ENCODE results near the gene BRAP. TPM values are rescaled to one million over a fixed set of nuclear protein-coding genes. Genes with fewer than 3 reads are reported as not detected.

The BRAP gene
- total RNA-seq, 1 experiment from 2014 or later: 18.3 TPM

DNA sequence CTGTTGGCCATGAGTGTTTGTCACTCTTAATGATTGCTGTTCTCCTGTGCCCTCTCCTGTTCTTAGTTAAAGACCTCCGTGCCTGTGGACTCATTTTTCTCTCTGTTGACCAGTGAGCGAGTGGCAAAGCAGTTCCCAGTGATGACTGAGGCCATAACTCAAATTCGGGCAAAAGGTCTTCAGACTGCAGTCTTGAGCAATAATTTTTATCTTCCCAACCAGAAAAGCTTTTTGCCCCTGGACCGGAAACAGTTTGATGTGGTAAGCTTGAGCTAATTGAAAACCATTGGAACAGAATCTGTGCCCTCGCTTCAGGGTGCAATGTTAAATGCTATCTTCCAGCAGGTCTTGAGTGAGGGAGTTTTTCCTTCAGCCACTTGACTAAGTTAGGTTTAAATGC lies 19.9 kb upstream of the BRAP start:
- H3K36me3 Mint-ChIP-seq: peaks cover 29% of the 10 kb centered on the region
- H3K27ac Mint-ChIP-seq: no peak overlapping the region
- DNase-seq (ENCODE audit: low spot score) (no peak), ATAC-seq (no peak)
- H3K4me3 Mint-ChIP-seq: no peak overlapping the region
- no peaks in the 10 kb centered on the region for H3K27me3 Mint-ChIP-seq (ENCODE audit: low read depth)
- H3K9me3 Mint-ChIP-seq: no peaks in the 10 kb centered on the region
- CTCF ChIA-PET: no interaction called here
- TF ChIP-seq JUN (CRISPR knock-in tag; IDR thresholded peaks at IDR 0.05): no peak
- POLR2A ChIA-PET: no interaction called here
- no peaks in the 10 kb centered on the region for H3K4me1 Mint-ChIP-seq

DNA sequence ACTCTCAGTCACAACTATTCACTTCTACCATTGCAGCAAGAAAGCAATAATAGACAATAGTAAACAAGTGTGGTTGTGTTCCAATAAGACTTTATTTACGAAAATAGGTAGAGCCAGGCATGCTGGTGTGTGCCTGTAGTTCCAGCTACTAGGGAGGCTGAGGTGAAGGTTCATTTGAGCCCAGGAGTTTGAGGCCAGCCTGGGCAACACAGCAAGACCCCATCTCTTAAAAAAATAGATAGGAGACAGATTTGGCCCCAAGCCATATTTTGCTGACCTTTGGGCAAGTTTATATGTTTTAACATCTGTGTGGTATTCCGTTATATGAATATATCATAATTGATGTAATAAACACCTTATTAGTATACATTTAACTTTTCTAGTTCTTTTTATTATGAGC lies 14.2 kb upstream of the BRAP start:
- no peak overlapping the region for H3K4me3 Mint-ChIP-seq
- H3K27ac Mint-ChIP-seq: no peak overlapping the region
- H3K36me3 Mint-ChIP-seq: peaks cover 40% of the 10 kb centered on the region
- no peaks in the 10 kb centered on the region for H3K4me1 Mint-ChIP-seq
- no peak for DNase-seq (ENCODE audit: low spot score)
- ATAC-seq: no peak
- H3K9me3 Mint-ChIP-seq: no peaks in the 10 kb centered on the region
- TF ChIP-seq, protein P1, sequence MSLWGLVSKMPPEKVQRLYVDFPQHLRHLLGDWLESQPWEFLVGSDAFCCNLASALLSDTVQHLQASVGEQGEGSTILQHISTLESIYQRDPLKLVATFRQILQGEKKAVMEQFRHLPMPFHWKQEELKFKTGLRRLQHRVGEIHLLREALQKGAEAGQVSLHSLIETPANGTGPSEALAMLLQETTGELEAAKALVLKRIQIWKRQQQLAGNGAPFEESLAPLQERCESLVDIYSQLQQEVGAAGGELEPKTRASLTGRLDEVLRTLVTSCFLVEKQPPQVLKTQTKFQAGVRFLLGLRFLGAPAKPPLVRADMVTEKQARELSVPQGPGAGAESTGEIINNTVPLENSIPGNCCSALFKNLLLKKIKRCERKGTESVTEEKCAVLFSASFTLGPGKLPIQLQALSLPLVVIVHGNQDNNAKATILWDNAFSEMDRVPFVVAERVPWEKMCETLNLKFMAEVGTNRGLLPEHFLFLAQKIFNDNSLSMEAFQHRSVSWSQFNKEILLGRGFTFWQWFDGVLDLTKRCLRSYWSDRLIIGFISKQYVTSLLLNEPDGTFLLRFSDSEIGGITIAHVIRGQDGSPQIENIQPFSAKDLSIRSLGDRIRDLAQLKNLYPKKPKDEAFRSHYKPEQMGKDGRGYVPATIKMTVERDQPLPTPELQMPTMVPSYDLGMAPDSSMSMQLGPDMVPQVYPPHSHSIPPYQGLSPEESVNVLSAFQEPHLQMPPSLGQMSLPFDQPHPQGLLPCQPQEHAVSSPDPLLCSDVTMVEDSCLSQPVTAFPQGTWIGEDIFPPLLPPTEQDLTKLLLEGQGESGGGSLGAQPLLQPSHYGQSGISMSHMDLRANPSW (CRISPR knock-in tag; conservative IDR thresholded peaks at IDR 0.05; ENCODE audit: low read depth): no peak
- TF ChIP-seq TEAD4 (CRISPR knock-in tag; IDR thresholded peaks at IDR 0.05) (no peak), CREM (CRISPR knock-in tag; IDR thresholded peaks at IDR 0.05) (no peak), MAX (CRISPR knock-in tag; IDR thresholded peaks at IDR 0.05) (no peak), ELF4 (CRISPR knock-in tag; IDR thresholded peaks at IDR 0.05; ENCODE audit: low read depth) (no peak), OVOL2 (CRISPR knock-in tag; IDR thresholded peaks at IDR 0.05; ENCODE audit: borderline replicate concordance) (no peak)
- TF ChIP-seq, protein P2, sequence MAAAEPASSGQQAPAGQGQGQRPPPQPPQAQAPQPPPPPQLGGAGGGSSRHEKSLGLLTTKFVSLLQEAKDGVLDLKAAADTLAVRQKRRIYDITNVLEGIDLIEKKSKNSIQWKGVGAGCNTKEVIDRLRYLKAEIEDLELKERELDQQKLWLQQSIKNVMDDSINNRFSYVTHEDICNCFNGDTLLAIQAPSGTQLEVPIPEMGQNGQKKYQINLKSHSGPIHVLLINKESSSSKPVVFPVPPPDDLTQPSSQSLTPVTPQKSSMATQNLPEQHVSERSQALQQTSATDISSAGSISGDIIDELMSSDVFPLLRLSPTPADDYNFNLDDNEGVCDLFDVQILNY (CRISPR knock-in tag; IDR thresholded peaks at IDR 0.05): no peak
- TF ChIP-seq, protein P3, sequence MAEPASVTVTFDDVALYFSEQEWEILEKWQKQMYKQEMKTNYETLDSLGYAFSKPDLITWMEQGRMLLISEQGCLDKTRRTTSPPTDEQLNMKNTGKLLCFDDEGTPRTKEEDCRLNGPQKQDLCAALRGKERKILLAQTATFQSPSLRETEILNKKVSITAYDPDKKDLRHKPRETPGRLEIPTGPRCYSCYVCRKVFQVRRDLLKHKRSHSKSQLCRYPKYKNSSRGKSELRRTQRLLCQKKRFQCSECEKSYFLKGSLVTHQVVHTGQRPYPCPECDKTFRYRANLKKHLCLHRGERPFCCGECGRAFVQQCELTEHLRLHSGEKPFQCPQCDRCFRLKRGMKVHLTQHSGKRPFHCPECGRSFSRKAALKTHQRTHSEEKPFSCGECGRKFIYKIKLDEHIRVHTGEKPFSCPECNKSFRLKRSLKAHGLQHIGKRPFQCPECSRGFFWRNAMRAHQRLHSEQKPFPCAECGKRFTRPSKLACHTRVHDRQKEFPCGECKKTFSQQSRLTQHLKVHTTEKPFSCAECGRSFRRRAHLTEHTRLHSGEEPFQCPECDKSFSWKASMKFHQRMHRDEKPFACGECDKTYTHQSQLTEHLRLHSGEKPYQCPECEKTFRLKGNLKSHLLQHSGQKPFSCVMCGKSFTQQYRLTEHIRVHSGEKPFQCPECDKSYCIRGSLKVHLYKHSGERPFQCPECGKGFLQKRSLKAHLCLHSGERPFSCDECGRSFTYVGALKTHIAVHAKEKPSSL (CRISPR knock-in tag; conservative IDR thresholded peaks at IDR 0.05): no peak
- H3K27me3 Mint-ChIP-seq (ENCODE audit: low read depth): no peaks in the 10 kb centered on the region
- ChIA-PET POLR2A (no interaction called here), CTCF (no interaction called here)

- Mint-ChIP-seq H3K27ac (no peak overlapping the region), H3K9me3 (no peaks in the 10 kb centered on the region), H3K4me1 (no peaks in the 10 kb centered on the region), H3K4me3 (no peak overlapping the region), H3K27me3 (ENCODE audit: low read depth) (no peaks in the 10 kb centered on the region), H3K36me3 (peaks cover 32% of the 10 kb centered on the region)
- CTCF ChIA-PET: interaction anchor here (0.9 to 1.8 kb wide), 4 partner anchors 9 to 34 kb away, joined by 3 to 7 read pairs (median 4); no protein-coding TSS in a partner anchor
- POLR2A ChIA-PET: no interaction called here
- no peak for DNase-seq (ENCODE audit: low spot score)
- no peak for ATAC-seq
- no peak for TF ChIP-seq SOX15 (CRISPR knock-in tag; IDR thresholded peaks at IDR 0.05)
- TF ChIP-seq, protein P4, sequence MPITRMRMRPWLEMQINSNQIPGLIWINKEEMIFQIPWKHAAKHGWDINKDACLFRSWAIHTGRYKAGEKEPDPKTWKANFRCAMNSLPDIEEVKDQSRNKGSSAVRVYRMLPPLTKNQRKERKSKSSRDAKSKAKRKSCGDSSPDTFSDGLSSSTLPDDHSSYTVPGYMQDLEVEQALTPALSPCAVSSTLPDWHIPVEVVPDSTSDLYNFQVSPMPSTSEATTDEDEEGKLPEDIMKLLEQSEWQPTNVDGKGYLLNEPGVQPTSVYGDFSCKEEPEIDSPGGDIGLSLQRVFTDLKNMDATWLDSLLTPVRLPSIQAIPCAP (CRISPR knock-in tag; IDR thresholded peaks at IDR 0.05): no peak
- TF ChIP-seq ZNF416 (CRISPR knock-in tag; IDR thresholded peaks at IDR 0.05): no peak
- no peak for TF ChIP-seq ZNF317 (CRISPR knock-in tag; IDR thresholded peaks at IDR 0.05; ENCODE audit: borderline replicate concordance, low read depth)
- TF ChIP-seq, protein P5, sequence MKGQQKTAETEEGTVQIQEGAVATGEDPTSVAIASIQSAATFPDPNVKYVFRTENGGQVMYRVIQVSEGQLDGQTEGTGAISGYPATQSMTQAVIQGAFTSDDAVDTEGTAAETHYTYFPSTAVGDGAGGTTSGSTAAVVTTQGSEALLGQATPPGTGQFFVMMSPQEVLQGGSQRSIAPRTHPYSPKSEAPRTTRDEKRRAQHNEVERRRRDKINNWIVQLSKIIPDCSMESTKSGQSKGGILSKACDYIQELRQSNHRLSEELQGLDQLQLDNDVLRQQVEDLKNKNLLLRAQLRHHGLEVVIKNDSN (CRISPR knock-in tag; IDR thresholded peaks at IDR 0.05): no peak
- TF ChIP-seq, protein P1 (CRISPR knock-in tag; conservative IDR thresholded peaks at IDR 0.05; ENCODE audit: low read depth): no peak
- TF ChIP-seq RORB (CRISPR knock-in tag; IDR thresholded peaks at IDR 0.05): no peak
- TF ChIP-seq, protein P6, sequence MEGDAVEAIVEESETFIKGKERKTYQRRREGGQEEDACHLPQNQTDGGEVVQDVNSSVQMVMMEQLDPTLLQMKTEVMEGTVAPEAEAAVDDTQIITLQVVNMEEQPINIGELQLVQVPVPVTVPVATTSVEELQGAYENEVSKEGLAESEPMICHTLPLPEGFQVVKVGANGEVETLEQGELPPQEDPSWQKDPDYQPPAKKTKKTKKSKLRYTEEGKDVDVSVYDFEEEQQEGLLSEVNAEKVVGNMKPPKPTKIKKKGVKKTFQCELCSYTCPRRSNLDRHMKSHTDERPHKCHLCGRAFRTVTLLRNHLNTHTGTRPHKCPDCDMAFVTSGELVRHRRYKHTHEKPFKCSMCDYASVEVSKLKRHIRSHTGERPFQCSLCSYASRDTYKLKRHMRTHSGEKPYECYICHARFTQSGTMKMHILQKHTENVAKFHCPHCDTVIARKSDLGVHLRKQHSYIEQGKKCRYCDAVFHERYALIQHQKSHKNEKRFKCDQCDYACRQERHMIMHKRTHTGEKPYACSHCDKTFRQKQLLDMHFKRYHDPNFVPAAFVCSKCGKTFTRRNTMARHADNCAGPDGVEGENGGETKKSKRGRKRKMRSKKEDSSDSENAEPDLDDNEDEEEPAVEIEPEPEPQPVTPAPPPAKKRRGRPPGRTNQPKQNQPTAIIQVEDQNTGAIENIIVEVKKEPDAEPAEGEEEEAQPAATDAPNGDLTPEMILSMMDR (IDR thresholded peaks at IDR 0.05): no peak
- TF ChIP-seq JUN (CRISPR knock-in tag; IDR thresholded peaks at IDR 0.05): no peak
- TF ChIP-seq, protein P7, sequence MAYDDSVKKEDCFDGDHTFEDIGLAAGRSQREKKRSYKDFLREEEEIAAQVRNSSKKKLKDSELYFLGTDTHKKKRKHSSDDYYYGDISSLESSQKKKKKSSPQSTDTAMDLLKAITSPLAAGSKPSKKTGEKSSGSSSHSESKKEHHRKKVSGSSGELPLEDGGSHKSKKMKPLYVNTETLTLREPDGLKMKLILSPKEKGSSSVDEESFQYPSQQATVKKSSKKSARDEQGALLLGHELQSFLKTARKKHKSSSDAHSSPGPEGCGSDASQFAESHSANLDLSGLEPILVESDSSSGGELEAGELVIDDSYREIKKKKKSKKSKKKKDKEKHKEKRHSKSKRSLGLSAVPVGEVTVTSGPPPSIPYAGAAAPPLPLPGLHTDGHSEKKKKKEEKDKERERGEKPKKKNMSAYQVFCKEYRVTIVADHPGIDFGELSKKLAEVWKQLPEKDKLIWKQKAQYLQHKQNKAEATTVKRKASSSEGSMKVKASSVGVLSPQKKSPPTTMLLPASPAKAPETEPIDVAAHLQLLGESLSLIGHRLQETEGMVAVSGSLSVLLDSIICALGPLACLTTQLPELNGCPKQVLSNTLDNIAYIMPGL (CRISPR knock-in tag; IDR thresholded peaks at IDR 0.05): no peak
These were observed 8.1 kb upstream of the BRAP start for GRCh38 chr12:111693818-111694217.

All from WTC11 (cell line).